Measurements from ENCODE around the gene PTPRQ. TPM values are rescaled to one million over a fixed set of nuclear protein-coding genes. Genes with fewer than 3 reads are reported as not detected.

PTPRQ gene
- total RNA-seq, 2 experiments from 2014 or later = not detected

DNA sequence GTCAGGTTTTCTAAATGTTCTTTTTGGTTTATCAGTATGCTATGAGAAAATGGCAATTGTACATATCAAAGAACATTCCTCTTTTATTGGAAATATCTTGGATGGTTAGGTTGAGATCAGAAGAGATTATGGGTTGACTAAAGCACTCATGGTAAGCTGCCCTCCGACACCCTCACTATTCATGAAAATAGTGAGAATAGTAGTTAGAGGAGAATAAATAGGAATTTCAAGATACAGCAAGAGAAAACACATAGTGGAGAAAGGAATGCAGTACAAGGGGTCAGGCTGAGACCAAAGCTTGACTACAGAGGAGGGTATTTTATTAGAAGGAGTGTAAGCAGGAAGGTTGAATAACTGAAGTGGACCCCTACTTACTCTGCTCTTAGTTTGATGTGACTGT, 112.5 kb downstream of the PTPRQ start:
- Mint-ChIP-seq H3K36me3 (no peaks in the 10 kb centered on the region), H3K4me1 (no peaks in the 10 kb centered on the region), H3K9me3 (ENCODE audit: low read depth) (no peaks in the 10 kb centered on the region), H3K4me3 (no peak overlapping the region), H3K27ac (no peak overlapping the region), H3K27me3 (no peaks in the 10 kb centered on the region)
- DNase-seq (no peak), ATAC-seq (no peak)
- CTCF ChIA-PET = no interaction called here

DNA sequence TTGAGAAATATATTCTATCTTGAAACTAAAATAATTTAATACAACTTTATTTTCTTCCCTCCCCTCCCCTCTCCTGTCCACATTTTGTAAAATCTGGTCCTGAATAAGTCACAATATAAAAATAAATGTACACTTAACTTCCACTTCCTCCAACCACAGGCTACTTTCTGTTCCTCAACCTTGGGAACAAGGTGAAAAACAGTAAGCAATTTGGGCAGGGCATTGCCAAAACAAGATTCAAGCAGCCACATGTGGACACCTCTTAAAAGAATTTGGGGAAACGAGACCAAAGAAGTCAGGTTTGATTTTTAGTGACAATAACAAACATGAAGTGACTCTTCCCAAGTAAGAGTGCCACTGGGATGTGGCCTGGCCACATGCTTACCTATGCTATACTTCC, 115.7 kb downstream of the PTPRQ start:
- no peak overlapping the region for H3K4me3 Mint-ChIP-seq
- ATAC-seq = no peak
- no peak for DNase-seq
- no peaks in the 10 kb centered on the region for H3K27me3 Mint-ChIP-seq
- H3K4me1 Mint-ChIP-seq = no peaks in the 10 kb centered on the region
- H3K9me3 Mint-ChIP-seq (ENCODE audit: low read depth) = no peaks in the 10 kb centered on the region
- H3K36me3 Mint-ChIP-seq = no peaks in the 10 kb centered on the region
- CTCF ChIA-PET = no interaction called here
- H3K27ac Mint-ChIP-seq = no peak overlapping the region

DNA sequence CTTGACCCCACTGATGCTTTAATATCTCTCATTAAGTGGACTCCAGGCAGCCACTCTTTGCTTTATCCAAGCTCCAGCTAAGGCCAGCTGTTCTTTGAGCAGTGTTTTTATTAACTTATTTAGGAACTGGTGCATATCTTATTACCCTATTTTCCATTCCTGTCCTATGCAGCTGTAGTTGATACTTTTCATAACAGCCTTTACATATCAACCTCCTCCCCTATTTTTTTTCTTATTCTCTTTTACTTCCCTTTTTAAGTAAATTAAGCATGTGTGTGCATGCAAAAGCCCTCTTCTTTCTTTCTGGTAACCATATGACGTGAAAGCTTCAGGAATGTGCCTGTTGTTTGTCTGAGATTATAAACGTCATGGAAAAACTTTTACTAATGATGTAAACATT, 121.2 kb downstream of the PTPRQ start:
- H3K4me1 Mint-ChIP-seq = no peaks in the 10 kb centered on the region
- no peak overlapping the region for H3K4me3 Mint-ChIP-seq
- H3K36me3 Mint-ChIP-seq = no peaks in the 10 kb centered on the region
- no peaks in the 10 kb centered on the region for H3K9me3 Mint-ChIP-seq (ENCODE audit: low read depth)
- CTCF ChIA-PET = no interaction called here
- no peaks in the 10 kb centered on the region for H3K27me3 Mint-ChIP-seq
- H3K27ac Mint-ChIP-seq = no peak overlapping the region
- no peak for DNase-seq
- no peak for ATAC-seq

DNA sequence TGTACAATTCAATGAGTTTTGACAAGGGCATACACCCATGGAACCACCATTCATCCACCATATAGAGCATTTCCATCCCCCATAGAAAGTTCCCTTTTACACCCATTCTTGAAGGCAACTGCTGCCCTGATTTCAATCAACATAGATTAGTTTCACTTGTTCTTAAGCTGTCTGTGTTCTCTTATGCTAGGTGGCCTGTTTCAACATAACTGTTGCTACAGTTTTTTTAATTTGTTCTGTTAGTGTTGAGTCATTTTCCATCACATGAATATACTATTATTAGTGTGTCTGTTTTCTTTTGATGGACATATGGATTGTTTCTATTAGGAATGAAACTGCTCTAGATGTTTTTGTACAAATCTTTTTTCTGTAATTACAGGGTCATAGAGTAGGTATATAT, 123.4 kb downstream of the PTPRQ start:
- CTCF ChIA-PET = no interaction called here
- no peak for DNase-seq
- no peaks in the 10 kb centered on the region for H3K36me3 Mint-ChIP-seq
- no peak overlapping the region for H3K27ac Mint-ChIP-seq
- ATAC-seq = no peak
- H3K4me3 Mint-ChIP-seq = no peak overlapping the region
- H3K27me3 Mint-ChIP-seq = no peaks in the 10 kb centered on the region
- H3K4me1 Mint-ChIP-seq = no peaks in the 10 kb centered on the region
- H3K9me3 Mint-ChIP-seq (ENCODE audit: low read depth) = no peaks in the 10 kb centered on the region

DNA sequence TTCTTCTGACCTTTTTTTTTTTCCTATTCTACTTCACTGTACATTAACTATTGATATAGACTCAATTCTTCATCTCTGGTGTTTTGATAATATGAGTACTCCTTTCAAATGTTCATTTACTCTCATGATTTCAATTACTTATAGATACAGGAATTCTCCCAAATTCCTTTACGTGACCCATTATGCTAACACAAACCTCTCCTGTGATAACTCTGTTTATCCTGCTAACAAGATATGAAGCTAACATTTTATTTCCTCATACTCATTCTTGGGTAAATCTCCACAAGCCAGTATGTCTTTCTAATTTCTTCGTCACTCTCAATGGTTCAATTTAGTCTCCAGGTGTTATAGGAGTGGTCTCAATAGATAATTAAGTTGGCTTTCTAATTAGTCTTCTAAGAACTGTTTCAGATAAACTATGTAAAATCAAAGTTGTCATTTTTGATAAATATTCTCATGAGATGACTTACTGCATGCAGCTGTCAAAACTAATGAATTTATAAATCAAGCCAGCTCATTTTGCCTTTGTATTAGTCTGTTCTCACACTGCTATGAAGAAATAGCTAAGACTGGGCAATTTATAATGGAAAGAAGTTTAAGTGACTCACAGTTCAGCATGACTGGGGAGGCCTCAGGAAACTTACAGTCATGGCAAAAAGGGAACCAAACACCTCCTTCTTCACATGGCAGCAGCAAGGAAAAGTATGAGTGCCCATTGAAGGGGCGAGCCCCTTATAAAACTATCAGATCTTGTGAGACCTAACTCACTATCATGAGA, 132.8 kb downstream of the PTPRQ start:
- no peak for ATAC-seq
- DNase-seq = no peak

DNA sequence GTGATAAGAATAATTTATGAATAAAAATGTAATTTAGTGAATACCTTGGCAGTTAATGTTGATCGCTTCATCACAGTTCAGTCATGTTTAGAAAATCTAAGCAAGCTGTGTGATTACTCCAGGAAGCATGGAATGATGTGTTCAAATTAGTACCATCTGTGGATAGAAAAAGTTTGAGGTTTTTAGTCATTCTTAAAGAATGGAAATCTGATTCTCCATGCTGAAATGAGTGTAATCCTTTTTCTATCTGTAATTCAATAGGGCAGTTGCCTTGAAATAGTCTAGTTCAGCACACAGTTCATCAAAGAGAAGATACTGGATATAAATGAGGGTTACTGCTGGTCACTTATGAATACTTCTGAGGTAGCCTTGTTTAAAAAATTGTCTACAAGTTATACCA, 136.2 kb downstream of the PTPRQ start:
- CTCF ChIA-PET = no interaction called here
- Mint-ChIP-seq H3K36me3 (no peaks in the 10 kb centered on the region), H3K9me3 (ENCODE audit: low read depth) (peaks cover 6% of the 10 kb centered on the region), H3K27ac (no peak overlapping the region), H3K27me3 (no peaks in the 10 kb centered on the region), H3K4me1 (no peaks in the 10 kb centered on the region), H3K4me3 (no peak overlapping the region)
- ATAC-seq (no peak), DNase-seq (no peak)

More for the DNA sequence above, 132.8 kb downstream of the PTPRQ start:
- no peaks in the 10 kb centered on the region for H3K4me1 Mint-ChIP-seq
- no peak overlapping the region for H3K27ac Mint-ChIP-seq
- H3K36me3 Mint-ChIP-seq = no peaks in the 10 kb centered on the region
- no peaks in the 10 kb centered on the region for H3K27me3 Mint-ChIP-seq
- H3K4me3 Mint-ChIP-seq = no peak overlapping the region
- H3K9me3 Mint-ChIP-seq (ENCODE audit: low read depth) = peaks cover 6% of the 10 kb centered on the region
- CTCF ChIA-PET = no interaction called here

DNA sequence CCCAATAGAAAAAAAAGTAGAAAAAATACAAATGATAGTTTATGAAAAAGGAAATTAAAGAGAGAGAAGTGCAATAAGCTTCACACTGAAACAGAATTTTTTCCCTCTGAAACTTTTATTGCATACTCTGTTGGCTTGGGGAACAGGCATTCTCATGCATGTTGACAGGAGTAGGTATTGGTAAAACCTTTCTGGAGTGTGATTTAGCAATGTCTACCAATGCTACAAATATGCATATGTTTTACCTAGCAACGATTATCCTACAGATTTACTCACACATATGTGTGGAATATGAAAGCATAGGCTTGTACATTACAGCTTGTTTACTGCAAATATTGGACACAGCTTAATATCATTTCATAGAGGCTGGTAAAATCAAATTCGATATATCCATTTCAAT, 137.7 kb downstream of the PTPRQ start:
- no peak for DNase-seq
- Mint-ChIP-seq H3K9me3 (ENCODE audit: low read depth) (peaks cover 5% of the 10 kb centered on the region), H3K4me3 (no peak overlapping the region), H3K36me3 (no peaks in the 10 kb centered on the region), H3K4me1 (no peaks in the 10 kb centered on the region), H3K27me3 (no peaks in the 10 kb centered on the region), H3K27ac (no peak overlapping the region)
- CTCF ChIA-PET = no interaction called here
- ATAC-seq = no peak

DNA sequence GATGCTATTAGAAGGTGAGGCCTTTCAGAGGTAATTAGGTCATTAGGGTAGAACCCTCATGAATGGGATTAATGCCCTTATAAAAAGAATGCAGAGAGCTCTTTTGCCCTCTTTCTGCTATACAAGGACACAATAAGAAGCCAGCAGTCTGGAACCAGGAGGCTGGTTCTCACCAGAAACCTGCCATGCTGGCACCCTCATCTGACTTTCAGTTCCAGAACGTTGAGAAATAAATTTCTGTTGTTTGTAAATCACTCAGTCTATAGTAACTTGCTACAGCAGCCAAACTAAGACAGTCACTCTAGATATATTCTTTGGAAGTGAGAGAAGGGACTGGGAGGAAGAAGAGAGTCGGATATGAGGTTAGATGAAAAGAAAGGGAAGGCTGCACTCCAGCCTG, 138.4 kb downstream of the PTPRQ start:
- CTCF ChIA-PET = no interaction called here
- H3K27me3 Mint-ChIP-seq = no peaks in the 10 kb centered on the region
- H3K4me1 Mint-ChIP-seq = no peaks in the 10 kb centered on the region

DNA sequence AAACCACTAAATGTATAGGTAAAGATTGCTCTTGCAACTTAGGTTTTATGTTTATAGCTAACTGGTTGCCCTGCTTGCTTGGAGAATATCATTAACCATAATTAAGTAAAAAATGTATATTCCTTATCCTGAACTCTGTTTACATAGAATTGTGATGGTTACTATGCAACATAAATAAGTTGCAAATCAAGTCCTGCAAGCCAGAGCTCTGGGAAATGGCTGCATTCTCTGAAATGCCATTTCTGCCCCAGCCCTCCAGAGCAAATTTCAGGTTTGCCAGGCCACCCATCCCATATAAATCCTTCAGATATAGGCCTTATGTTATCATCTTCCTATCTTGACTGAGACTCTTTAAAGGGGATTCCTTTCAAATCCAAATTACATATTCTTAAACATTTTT, 145.0 kb downstream of the PTPRQ start:
- Mint-ChIP-seq H3K27me3 (no peaks in the 10 kb centered on the region), H3K9me3 (ENCODE audit: low read depth) (peaks cover 7% of the 10 kb centered on the region), H3K27ac (no peak overlapping the region), H3K36me3 (no peaks in the 10 kb centered on the region), H3K4me3 (no peak overlapping the region), H3K4me1 (no peaks in the 10 kb centered on the region)
- ATAC-seq (no peak), DNase-seq (no peak)
- CTCF ChIA-PET = no interaction called here

More for the DNA sequence above, 138.4 kb downstream of the PTPRQ start:
- no peak overlapping the region for H3K4me3 Mint-ChIP-seq
- DNase-seq (no peak), ATAC-seq (no peak)
- H3K27ac Mint-ChIP-seq = no peak overlapping the region
- no peaks in the 10 kb centered on the region for H3K36me3 Mint-ChIP-seq
- H3K9me3 Mint-ChIP-seq (ENCODE audit: low read depth) = peaks cover 5% of the 10 kb centered on the region

DNA sequence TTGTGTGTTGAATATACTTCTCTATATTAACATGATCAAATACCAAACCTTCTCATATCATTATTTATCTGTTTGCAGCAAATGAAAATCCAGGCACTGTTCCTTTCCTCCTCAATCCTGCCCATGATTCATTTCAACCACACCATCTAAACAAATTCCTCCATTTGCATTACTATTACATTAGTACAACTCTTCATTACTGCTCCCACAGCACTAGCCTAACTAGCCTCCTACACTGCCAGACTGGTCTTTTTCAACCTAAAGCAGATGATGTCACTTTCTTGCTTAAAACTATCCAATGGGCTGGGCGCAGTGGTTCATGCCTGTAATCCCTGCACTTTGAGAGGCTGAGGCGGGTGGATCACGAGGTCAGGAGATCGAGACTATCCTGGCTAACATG, 146.1 kb downstream of the PTPRQ start:
- Mint-ChIP-seq H3K4me1 (no peaks in the 10 kb centered on the region), H3K27ac (no peak overlapping the region), H3K4me3 (no peak overlapping the region), H3K9me3 (ENCODE audit: low read depth) (peaks cover 7% of the 10 kb centered on the region), H3K27me3 (no peaks in the 10 kb centered on the region), H3K36me3 (no peaks in the 10 kb centered on the region)
- DNase-seq = no peak
- CTCF ChIA-PET = no interaction called here
- no peak for ATAC-seq

DNA sequence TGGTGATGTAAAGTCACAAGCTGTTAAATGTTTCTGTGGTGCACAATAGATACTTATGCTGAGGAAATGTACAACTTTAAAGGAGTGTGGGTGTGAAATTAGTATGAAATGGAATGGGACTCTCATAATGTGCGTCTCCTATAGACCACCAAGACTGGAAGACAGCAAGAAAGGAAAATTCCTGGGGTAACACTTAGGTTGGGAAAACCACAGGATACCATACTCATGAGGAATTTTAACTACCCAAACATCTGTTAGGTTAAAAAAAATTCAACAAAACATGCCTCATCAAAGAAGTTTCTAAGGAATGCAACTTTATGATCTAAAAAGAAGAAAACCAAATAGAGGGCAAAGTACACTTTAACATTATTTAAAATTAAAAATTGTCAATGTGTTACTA, 149.7 kb downstream of the PTPRQ start:
- ATAC-seq (no peak), DNase-seq (no peak)
- no peak overlapping the region for H3K4me3 Mint-ChIP-seq
- no peak overlapping the region for H3K27ac Mint-ChIP-seq
- CTCF ChIA-PET = interaction anchor here (1.2 kb wide), 1 partner anchor 9 kb away, joined by 3 read pairs; no protein-coding TSS in a partner anchor
- H3K4me1 Mint-ChIP-seq = no peaks in the 10 kb centered on the region
- peaks cover 2% of the 10 kb centered on the region for H3K9me3 Mint-ChIP-seq (ENCODE audit: low read depth)
- H3K27me3 Mint-ChIP-seq = no peaks in the 10 kb centered on the region
- no peaks in the 10 kb centered on the region for H3K36me3 Mint-ChIP-seq

DNA sequence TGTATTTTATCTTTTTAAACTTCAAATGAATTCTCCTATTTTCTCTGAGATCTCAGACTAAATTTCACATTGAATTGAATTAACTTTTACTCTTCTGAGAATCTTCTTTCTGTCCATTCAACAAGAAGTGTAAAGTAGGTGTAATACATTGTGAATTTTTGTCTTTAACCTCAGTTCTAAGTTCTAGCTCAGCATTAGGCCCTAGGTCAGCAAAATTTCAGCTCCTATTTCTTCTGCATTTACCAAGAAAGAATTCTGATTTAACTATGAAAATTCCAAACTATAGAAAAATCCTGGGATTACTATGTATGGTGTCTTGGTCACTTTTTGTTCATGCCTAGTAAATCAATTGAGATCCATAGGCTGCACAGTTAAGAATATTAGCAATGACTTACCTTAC, 152.5 kb downstream of the PTPRQ start:
- ATAC-seq (no peak), DNase-seq (no peak)
- H3K9me3 Mint-ChIP-seq (ENCODE audit: low read depth) = no peaks in the 10 kb centered on the region
- H3K36me3 Mint-ChIP-seq = no peaks in the 10 kb centered on the region
- no peaks in the 10 kb centered on the region for H3K27me3 Mint-ChIP-seq
- no peaks in the 10 kb centered on the region for H3K4me1 Mint-ChIP-seq
- H3K4me3 Mint-ChIP-seq = no peak overlapping the region
- H3K27ac Mint-ChIP-seq = no peak overlapping the region
- CTCF ChIA-PET = no interaction called here

DNA sequence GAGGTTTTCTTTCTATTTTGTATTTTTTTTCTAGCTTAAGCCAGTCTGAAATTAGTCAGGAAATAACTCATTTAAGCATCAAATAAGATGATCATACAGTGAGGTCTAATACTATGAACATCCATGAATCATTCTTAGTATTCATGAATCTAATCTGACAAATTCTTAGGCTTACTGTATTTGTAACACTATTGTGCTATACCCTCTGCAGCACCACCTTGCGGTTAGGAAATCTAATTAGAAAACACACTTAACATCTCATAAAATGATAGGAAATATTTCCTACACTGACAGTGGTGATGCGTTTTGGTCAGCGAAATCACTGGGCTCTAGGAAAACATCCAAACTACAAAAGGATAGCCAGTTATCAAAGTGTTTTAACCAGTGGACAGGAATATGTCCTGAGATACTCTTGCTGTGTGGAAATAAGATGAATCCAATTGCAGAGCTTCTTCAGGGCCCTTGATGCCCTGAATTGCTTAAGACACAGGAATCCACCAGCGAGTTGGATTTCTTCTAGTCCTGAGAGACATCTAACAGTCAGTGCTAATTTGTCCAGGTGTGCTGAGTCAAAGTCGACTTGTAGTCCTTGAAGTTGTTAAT, 154.1 kb downstream of the PTPRQ start:
- Mint-ChIP-seq H3K36me3 (no peaks in the 10 kb centered on the region), H3K27ac (no peak overlapping the region), H3K4me3 (no peak overlapping the region), H3K9me3 (ENCODE audit: low read depth) (no peaks in the 10 kb centered on the region), H3K27me3 (no peaks in the 10 kb centered on the region), H3K4me1 (no peaks in the 10 kb centered on the region)
- ATAC-seq = no peak
- DNase-seq = no peak
- CTCF ChIA-PET = no interaction called here

DNA sequence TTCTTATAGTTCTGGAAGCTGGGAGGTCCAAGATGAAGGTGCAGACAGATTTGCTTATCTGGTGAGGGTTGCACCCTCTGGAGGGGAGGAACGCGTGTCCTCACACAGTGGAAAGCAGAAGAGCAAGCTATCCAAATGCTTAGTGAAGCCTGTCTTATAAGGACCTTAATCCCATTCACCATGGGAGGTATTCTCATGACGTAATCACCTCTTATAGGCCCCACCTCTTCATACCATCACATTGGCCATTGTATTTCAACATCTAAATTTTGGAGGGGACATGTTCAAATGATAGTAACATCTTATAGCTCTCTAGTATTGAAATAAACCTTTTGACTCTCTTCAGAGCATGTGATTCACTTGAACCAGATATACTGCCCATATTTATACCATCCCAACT, 158.4 kb downstream of the PTPRQ start:
- no peak overlapping the region for H3K4me3 Mint-ChIP-seq
- ATAC-seq (no peak), DNase-seq (no peak)
- H3K9me3 Mint-ChIP-seq (ENCODE audit: low read depth) = peaks cover 3% of the 10 kb centered on the region
- H3K27ac Mint-ChIP-seq = no peak overlapping the region
- H3K36me3 Mint-ChIP-seq = no peaks in the 10 kb centered on the region
- H3K27me3 Mint-ChIP-seq = no peaks in the 10 kb centered on the region
- no peaks in the 10 kb centered on the region for H3K4me1 Mint-ChIP-seq
- CTCF ChIA-PET = no interaction called here
